ENCODE results near the gene SLC22A7.
"Not testable (repeated sequence)": the region's sequence is repeated elsewhere in the genome, so short reads cannot be mapped to it uniquely, and the experiment has no call there.

- TF ChIP-seq EZH2 (IDR thresholded peaks at IDR 0.05; ENCODE audit: low read length, unreplicated experiment); EZH2phosphoT487 (IDR thresholded peaks at IDR 0.05; ENCODE audit: borderline replicate concordance, low read length): not testable (repeated sequence)
Observed at GRCh38 chr6:43351951-43352350, 53.9 kb downstream of the SLC22A7 start.
